ENCODE measurements around the gene FLYWCH2. TPM values are rescaled to one million over a fixed set of nuclear protein-coding genes. Genes with fewer than 3 reads are reported as not detected.

FLYWCH2 gene
- total and polyA plus RNA-seq, 2 of the 4 experiments (the other 2 are of a cell fraction): 42.3 to 66.3 TPM

DNA sequence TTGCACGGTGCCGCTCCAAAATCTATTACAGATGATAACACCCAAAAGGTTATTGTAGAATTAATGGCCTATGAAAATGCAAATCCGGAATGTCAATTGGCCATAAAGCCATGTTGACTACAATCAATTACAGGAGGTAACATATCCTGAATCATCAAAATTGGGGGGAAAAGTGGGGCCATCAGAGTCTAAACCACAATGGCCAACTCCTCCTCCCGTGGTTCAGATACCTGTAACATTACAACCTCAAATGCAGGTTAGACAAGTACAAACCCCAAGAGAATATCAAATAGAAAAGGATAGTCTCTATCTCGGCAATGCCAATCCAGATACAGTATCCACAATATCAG is 43.6 kb downstream of the FLYWCH2 start:
- peak overlapping the region in 1 of 2 experiments; percentile 74; a peak in 1 of 4 replicates for H4K8ac ChIP-seq (ENCODE audit: low read depth in 2 of 2, low read length in 2 of 2)
- H3K36me3 ChIP-seq (ENCODE audit: control insufficient read depth, insufficient read depth, low read length): peaks cover 24% of the 10 kb centered on the region
- ChIA-PET CTCF (interaction anchor here (0.7 to 1.2 kb wide), 2 partner anchors 13 to 21 kb away, joined by 3 read pairs; no protein-coding TSS in a partner anchor), POLR2A (ENCODE audit: unreplicated experiment) (no interaction called here)
- H2BK15ac ChIP-seq (ENCODE audit: low read depth, low read length): no peak overlapping the region
- no peak overlapping the region for H2AK5ac ChIP-seq (ENCODE audit: low read depth, low read length)
- ATAC-seq (ENCODE audit: low read depth) (no peak), DNase-seq (no peak)
- no peak overlapping the region for H2BK20ac ChIP-seq (ENCODE audit: low read depth, low read length)
- no peak overlapping the region for H4K91ac ChIP-seq (ENCODE audit: insufficient read depth, low read depth, low read length)
- H3K4ac ChIP-seq (ENCODE audit: low read depth, low read length): no peak overlapping the region
- in situ Hi-C loops (cut with MboI; ENCODE audit: low sequenced_read_pairs) (no loop called here), intact Hi-C loops (cut with micrococcal nuclease) (no loop called here), dilution Hi-C loops (cut with HindIII; ENCODE audit: low sequenced_read_pairs, unreplicated experiment) (no loop called here)
- H3K56ac ChIP-seq (ENCODE audit: extremely low read depth, insufficient read depth, low read length): no peak overlapping the region
- no peak overlapping the region for H3K23ac ChIP-seq (ENCODE audit: low read depth, low read length)
- no peak overlapping the region for H2BK120ac ChIP-seq (ENCODE audit: low read depth, low read length)
- peak overlapping the region; percentile 59 for H3K4me2 ChIP-seq (ENCODE audit: low read depth, low read length)
- H3K9ac ChIP-seq (ENCODE audit: low read depth, low read length): no peak overlapping the region
- peak overlapping the region; percentile 86 for H2AFZ ChIP-seq (replicated peaks; ENCODE audit: low read length, poor library complexity)
- no peaks in the 10 kb centered on the region for H3K9me1 ChIP-seq (ENCODE audit: insufficient read depth, low read length)
- H3K14ac ChIP-seq (replicated peaks; ENCODE audit: low read depth, low read length): no peak overlapping the region
- no peak overlapping the region for H3K4me3 ChIP-seq (ENCODE audit: insufficient read depth, low read depth, low read length)
- peaks cover 6% of the 10 kb centered on the region; the same call in 1 of the 2 replicates for H4K20me1 ChIP-seq (ENCODE audit: insufficient read depth, low read length)
- no peaks in the 10 kb centered on the region for H3K27me3 ChIP-seq (ENCODE audit: control insufficient read depth, insufficient read depth, low read length)
- H3K4me1 ChIP-seq (ENCODE audit: control insufficient read depth, insufficient read depth, low read length): no peaks in the 10 kb centered on the region
- H3K27ac ChIP-seq (ENCODE audit: insufficient read depth, low read length): no peak overlapping the region
- no peaks in the 10 kb centered on the region for H3K9me3 ChIP-seq (ENCODE audit: control insufficient read depth, insufficient read depth, low read length)
- TF ChIP-seq BHLHE40 (IDR thresholded peaks at IDR 0.05; ENCODE audit: low read depth, low read length) (no peak), USF2 (IDR thresholded peaks at IDR 0.05; ENCODE audit: low read depth, low read length) (no peak), CTCF (conservative IDR thresholded peaks at IDR 0.05; ENCODE audit: low read depth, low read length) (no peak), NFE2L2 (IDR thresholded peaks at IDR 0.05; ENCODE audit: low read depth, low read length) (no peak), RAD21 (IDR thresholded peaks at IDR 0.05; ENCODE audit: low read length) (no peak), POLR2A (IDR thresholded peaks at IDR 0.05; ENCODE audit: low read depth, low read length) (no peak), SMC3 (IDR thresholded peaks at IDR 0.05; ENCODE audit: low read depth, low read length) (no peak), MAZ (IDR thresholded peaks at IDR 0.05; ENCODE audit: borderline replicate concordance, low read depth, low read length) (no peak), CEBPB (IDR thresholded peaks at IDR 0.05; ENCODE audit: low read depth, low read length) (no peak), RFX5 (IDR thresholded peaks at IDR 0.05; ENCODE audit: low read depth, low read length) (no peak), MXI1 (IDR thresholded peaks at IDR 0.05; ENCODE audit: borderline replicate concordance, low read depth, low read length) (no peak), CHD1 (IDR thresholded peaks at IDR 0.05; ENCODE audit: low read depth, low read length) (no peak), FOS (IDR thresholded peaks at IDR 0.05; ENCODE audit: low read depth, low read length) (no peak), MAFK (IDR thresholded peaks at IDR 0.05; ENCODE audit: low read depth, low read length) (no peak), RCOR1 (IDR thresholded peaks at IDR 0.05; ENCODE audit: insufficient replicate concordance, low read length) (no peak)
- TF ChIP-seq, protein P1, sequence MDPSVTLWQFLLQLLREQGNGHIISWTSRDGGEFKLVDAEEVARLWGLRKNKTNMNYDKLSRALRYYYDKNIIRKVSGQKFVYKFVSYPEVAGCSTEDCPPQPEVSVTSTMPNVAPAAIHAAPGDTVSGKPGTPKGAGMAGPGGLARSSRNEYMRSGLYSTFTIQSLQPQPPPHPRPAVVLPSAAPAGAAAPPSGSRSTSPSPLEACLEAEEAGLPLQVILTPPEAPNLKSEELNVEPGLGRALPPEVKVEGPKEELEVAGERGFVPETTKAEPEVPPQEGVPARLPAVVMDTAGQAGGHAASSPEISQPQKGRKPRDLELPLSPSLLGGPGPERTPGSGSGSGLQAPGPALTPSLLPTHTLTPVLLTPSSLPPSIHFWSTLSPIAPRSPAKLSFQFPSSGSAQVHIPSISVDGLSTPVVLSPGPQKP (IDR thresholded peaks at IDR 0.05; ENCODE audit: borderline replicate concordance, low read depth, low read length): no peak
- no CpG with 5 or more reads among the region's 5 CpGs for WGBS, 2 experiments (ENCODE audit: extremely low coverage in 2 of 2, insufficient read length in 1 of 2)
- H2AK9ac ChIP-seq (replicated peaks; ENCODE audit: low read depth, low read length, poor library complexity): no peak overlapping the region
- no TSS peak for BruUV-seq (replicated peaks)
- H3K79me1 ChIP-seq (ENCODE audit: low read depth in 1 of 2, low read length in 2 of 2): peaks cover 6 to 36% of the 10 kb centered on the region in 2 experiments
- no peak overlapping the region for H2BK5ac ChIP-seq (ENCODE audit: low read depth, low read length, poor library complexity, severe bottlenecking)
- no peak overlapping the region for H3K18ac ChIP-seq (ENCODE audit: low read depth, low read length)
- no peak overlapping the region for H4K5ac ChIP-seq (ENCODE audit: low read depth, low read length)
